ENCODE results near the gene NAALADL2. TPM values are rescaled to one million over a fixed set of nuclear protein-coding genes. Genes with fewer than 3 reads are reported as not detected.

Gene NAALADL2
- total RNA-seq, 1 experiment from 2014 or later = 2.7 TPM

GRCh38 chr3:175127075-175127662, 268.0 kb downstream of the NAALADL2 start:
- CTCF ChIA-PET = no interaction called here
- Histone ChIP-seq H3K4me1 (ENCODE audit: control insufficient read depth, insufficient read depth, low read length) (no peaks in the 10 kb centered on the region), H3K4me3 (ENCODE audit: low read depth in 2 of 2, low read length in 2 of 2) (no peak overlapping the region), H3K36me3 (ENCODE audit: control insufficient read depth, insufficient read depth, low read length) (no peaks in the 10 kb centered on the region), H3K27me3 (ENCODE audit: control insufficient read depth, insufficient read depth, low read length) (no peaks in the 10 kb centered on the region), H3K9me3 (ENCODE audit: control insufficient read depth, insufficient read depth, low read depth, low read length) (peaks cover 5% of the 10 kb centered on the region; the same call in 1 of the 2 replicates), H3K27ac (ENCODE audit: low read length) (no peak overlapping the region)
- DNase-seq (ENCODE audit: low read depth, low spot score) (no peak), ATAC-seq (no peak)
- intact Hi-C loops (cut with micrococcal nuclease; ENCODE audit: unreplicated experiment) (no loop called here), in situ Hi-C loops (cut with HindIII; ENCODE audit: low pct_unique_long_range_greater_than_20kb, low sequenced_read_pairs) (no loop called here)
- BruUV-seq (replicated peaks) = no TSS peak
- TF ChIP-seq POLR2AphosphoS5 (IDR thresholded peaks at IDR 0.05; ENCODE audit: low read depth, low read length) = no peak
- POLR2A ChIA-PET = interaction anchor here (0.7 kb wide), 1 partner anchor 885 kb away, joined by 6 read pairs; no protein-coding TSS in a partner anchor

DNA sequence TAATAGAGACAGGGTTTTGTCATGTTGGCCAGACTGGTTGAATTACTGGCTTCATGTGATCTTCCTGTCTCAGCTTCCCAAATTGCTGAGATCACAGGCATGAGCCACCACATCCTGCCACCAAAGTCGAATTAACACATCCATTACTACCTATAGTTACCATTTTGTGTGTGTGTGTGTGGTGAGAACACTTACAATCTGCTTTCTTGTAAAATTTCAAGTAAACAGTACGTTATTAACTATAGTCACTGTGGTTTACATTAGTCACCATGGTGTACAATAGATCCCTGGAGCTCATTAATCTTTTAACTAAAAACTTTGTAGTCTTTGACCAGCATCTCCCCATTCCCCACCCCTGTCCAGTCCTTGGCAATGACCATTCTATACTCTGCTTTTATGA, 270.0 kb downstream of the NAALADL2 start:
- H3K4me3 ChIP-seq (ENCODE audit: low read depth in 2 of 2, low read length in 2 of 2) = no peak overlapping the region
- H3K36me3 ChIP-seq (ENCODE audit: control insufficient read depth, insufficient read depth, low read length) = no peaks in the 10 kb centered on the region
- intact Hi-C loops (cut with micrococcal nuclease; ENCODE audit: unreplicated experiment) = no loop called here
- H3K27ac ChIP-seq (ENCODE audit: low read length) = no peak overlapping the region
- H3K4me1 ChIP-seq (ENCODE audit: control insufficient read depth, insufficient read depth, low read length) = no peaks in the 10 kb centered on the region
- peaks cover 5% of the 10 kb centered on the region; the same call in 1 of the 2 replicates for H3K9me3 ChIP-seq (ENCODE audit: control insufficient read depth, insufficient read depth, low read depth, low read length)
- H3K27me3 ChIP-seq (ENCODE audit: control insufficient read depth, insufficient read depth, low read length) = no peaks in the 10 kb centered on the region
- in situ Hi-C loops (cut with HindIII; ENCODE audit: low pct_unique_long_range_greater_than_20kb, low sequenced_read_pairs) = no loop called here
- ATAC-seq = no peak
- POLR2A ChIA-PET = no interaction called here
- TF ChIP-seq, protein P1, sequence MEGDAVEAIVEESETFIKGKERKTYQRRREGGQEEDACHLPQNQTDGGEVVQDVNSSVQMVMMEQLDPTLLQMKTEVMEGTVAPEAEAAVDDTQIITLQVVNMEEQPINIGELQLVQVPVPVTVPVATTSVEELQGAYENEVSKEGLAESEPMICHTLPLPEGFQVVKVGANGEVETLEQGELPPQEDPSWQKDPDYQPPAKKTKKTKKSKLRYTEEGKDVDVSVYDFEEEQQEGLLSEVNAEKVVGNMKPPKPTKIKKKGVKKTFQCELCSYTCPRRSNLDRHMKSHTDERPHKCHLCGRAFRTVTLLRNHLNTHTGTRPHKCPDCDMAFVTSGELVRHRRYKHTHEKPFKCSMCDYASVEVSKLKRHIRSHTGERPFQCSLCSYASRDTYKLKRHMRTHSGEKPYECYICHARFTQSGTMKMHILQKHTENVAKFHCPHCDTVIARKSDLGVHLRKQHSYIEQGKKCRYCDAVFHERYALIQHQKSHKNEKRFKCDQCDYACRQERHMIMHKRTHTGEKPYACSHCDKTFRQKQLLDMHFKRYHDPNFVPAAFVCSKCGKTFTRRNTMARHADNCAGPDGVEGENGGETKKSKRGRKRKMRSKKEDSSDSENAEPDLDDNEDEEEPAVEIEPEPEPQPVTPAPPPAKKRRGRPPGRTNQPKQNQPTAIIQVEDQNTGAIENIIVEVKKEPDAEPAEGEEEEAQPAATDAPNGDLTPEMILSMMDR (IDR thresholded peaks at IDR 0.05) = no peak
- no peak for TF ChIP-seq REST (IDR thresholded peaks at IDR 0.05; ENCODE audit: insufficient read depth in 1 of 2, low read depth in 2 of 2, low read length in 1 of 2)
- no peak for TF ChIP-seq SIN3A (IDR thresholded peaks at IDR 0.05; ENCODE audit: borderline replicate concordance, insufficient read depth, low read depth, low read length)
- TF ChIP-seq POLR2AphosphoS5 (IDR thresholded peaks at IDR 0.05; ENCODE audit: low read depth, low read length) = no peak
- TF ChIP-seq TCF7L2 (IDR thresholded peaks at IDR 0.05; ENCODE audit: low read depth, low read length) = no peak
- no TSS peak for BruUV-seq (replicated peaks)
- DNase-seq (ENCODE audit: low read depth, low spot score) = no peak
- CTCF ChIA-PET = no interaction called here

GRCh38 chr3:175129571-175129970, 270.4 kb downstream of the NAALADL2 start:
- CTCF ChIA-PET = no interaction called here
- H3K27me3 ChIP-seq (ENCODE audit: control insufficient read depth, insufficient read depth, low read length) = no peaks in the 10 kb centered on the region
- intact Hi-C loops (cut with micrococcal nuclease; ENCODE audit: unreplicated experiment) (no loop called here), in situ Hi-C loops (cut with HindIII; ENCODE audit: low pct_unique_long_range_greater_than_20kb, low sequenced_read_pairs) (no loop called here)
- no TSS peak for BruUV-seq (replicated peaks)
- ATAC-seq (no peak), DNase-seq (ENCODE audit: low read depth, low spot score) (no peak)
- no peaks in the 10 kb centered on the region for H3K4me1 ChIP-seq (ENCODE audit: control insufficient read depth, insufficient read depth, low read length)
- H3K27ac ChIP-seq (ENCODE audit: low read length) = no peak overlapping the region
- no peaks in the 10 kb centered on the region for H3K36me3 ChIP-seq (ENCODE audit: control insufficient read depth, insufficient read depth, low read length)
- POLR2A ChIA-PET = no interaction called here
- H3K9me3 ChIP-seq (ENCODE audit: control insufficient read depth, insufficient read depth, low read depth, low read length) = peaks cover 2% of the 10 kb centered on the region; the same call in 1 of the 2 replicates
- no peak overlapping the region for H3K4me3 ChIP-seq (ENCODE audit: low read depth in 2 of 2, low read length in 2 of 2)
- TF ChIP-seq, protein P1 (IDR thresholded peaks at IDR 0.05) = no peak
- TF ChIP-seq SIN3A (IDR thresholded peaks at IDR 0.05; ENCODE audit: borderline replicate concordance, insufficient read depth, low read depth, low read length) (no peak), POLR2AphosphoS5 (IDR thresholded peaks at IDR 0.05; ENCODE audit: low read depth, low read length) (no peak), TCF7L2 (IDR thresholded peaks at IDR 0.05; ENCODE audit: low read depth, low read length) (no peak), REST (IDR thresholded peaks at IDR 0.05; ENCODE audit: insufficient read depth in 1 of 2, low read depth in 2 of 2, low read length in 1 of 2) (no peak)
